ENCODE results near the gene TUBB4B. TPM values are rescaled to one million over a fixed set of nuclear protein-coding genes. Genes with fewer than 3 reads are reported as not detected.

The TUBB4B gene
- total RNA-seq, 2 experiments from 2014 or later = 417 to 443 TPM

DNA sequence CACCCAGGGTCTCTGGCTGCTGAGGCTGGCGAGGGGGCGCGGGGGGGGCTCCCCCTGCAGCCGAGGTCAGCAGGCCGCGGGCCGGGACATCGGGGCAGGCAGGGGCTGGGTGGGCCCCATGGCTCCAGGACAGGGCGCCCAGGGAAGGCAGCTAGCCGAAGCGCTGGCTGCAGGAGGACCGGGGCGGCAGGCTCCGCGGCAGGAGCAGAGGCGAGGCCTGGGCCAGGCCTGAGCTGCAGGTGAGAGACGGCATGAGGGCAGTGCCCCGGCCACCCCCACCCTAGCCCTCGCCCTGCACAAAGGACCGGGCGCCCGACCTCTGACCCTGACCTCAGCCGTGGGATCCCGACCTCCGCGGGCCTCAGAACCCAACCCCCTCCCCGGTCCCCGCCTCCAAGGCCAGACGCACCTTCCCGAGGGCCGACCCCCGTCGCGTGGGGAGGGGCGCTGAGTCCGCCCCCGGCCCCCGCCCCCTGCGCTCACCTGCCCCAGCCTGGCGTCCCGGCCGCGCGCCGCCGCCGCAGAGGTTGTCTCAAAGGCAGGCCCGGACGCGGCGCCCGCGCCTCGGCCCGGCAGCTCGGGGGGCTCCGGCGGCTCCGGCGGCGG is 19.5 kb upstream of the TUBB4B start:
- CTCF ChIA-PET (ENCODE audit: unreplicated experiment) = no interaction called here
- no peak overlapping the region for H2AFZ ChIP-seq (ENCODE audit: low read length)
- BruUV-seq (replicated peaks) = no TSS peak

DNA sequence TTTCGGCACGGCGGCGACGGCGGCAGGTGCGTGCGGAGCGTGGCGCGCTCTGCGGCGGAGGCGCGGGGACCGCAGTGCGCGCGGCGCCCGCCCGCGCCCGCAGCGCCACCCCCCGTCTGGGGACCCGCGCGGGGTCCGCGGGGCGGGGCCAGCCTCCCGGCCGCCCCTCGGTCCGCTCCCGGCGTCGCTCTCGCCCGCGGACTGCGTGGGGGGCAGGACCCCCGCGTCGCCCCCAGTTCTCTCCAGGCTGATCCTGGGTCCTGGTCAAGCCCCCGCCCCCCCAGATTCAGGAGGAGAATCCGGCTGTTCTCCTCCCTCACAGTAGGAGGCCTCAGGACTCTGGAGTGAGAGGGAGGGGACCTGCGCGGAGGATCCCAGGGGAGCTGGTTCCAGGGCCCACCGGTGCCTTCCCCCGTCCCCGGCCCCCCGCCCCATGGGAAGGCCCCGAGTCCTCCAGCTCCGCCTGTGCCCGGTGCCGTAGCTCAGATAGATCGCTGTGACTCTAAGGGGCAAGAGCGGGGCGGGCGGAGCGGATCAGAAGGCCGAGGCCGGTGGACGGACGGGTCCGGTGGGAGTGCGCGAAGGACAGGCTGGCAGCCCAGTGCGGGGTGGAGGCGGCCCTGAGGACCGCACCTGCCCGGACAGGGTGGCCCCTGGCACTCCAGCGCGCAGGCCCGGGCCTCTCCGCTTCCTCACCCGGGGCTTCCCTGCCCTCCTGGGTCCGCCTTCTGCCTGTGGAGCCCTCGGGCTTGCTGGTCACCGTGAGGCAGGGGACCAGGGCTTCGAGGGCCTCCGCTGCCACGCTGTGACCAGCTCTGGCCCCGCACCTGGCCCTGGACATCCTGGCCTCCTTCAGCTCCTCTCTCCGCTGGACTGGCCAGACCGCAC is 18.7 kb upstream of the TUBB4B start, which contains the start of gene RNF208:
Gene RNF208, minus strand, starts transcription at position 51 of the 888 bp plus-strand sequence. CDS start 1,028 bp downstream, outside the sequence.
- Histone ChIP-seq H3K36me3 (ENCODE audit: insufficient read depth, low read length) (peaks cover 16% of the 10 kb centered on the region; the same call in 1 of the 2 replicates), H3K4me1 (ENCODE audit: insufficient read depth, low read length, poor library complexity, severe bottlenecking) (peaks cover 25% of the 10 kb centered on the region), H3K27ac (ENCODE audit: low read depth, low read length, poor library complexity, severe bottlenecking) (peak within 1 kb of the TSS; percentile 27), H4K20me1 (ENCODE audit: insufficient read depth, low read length) (no peaks in the 10 kb centered on the region), H3K4me2 (ENCODE audit: low read length) (peak within 1 kb of the TSS; percentile 98), H3K79me2 (ENCODE audit: insufficient read depth, low read depth, low read length) (no peaks in the 10 kb centered on the region), H3K9me3 (ENCODE audit: low read length) (no peaks in the 10 kb centered on the region), H3K4me3 (ENCODE audit: low read depth, low read length, poor library complexity, severe bottlenecking) (peak within 1 kb of the TSS; percentile 91), H2AFZ (ENCODE audit: low read length) (no peak within 1 kb of the TSS), H3K9me2 (ENCODE audit: insufficient read depth, low read length) (no peaks in the 10 kb centered on the region)
- BruUV-seq (replicated peaks) = no TSS peak
- ChIA-PET CTCF (ENCODE audit: unreplicated experiment) (no interaction called here), POLR2A (interaction anchor here (0.6 to 1.6 kb wide), 6 partner anchors 15 to 287 kb away, joined by 3 to 5 read pairs (median 4); partner anchors contain the start of gene TUBB4B)
- DNase-seq (ENCODE audit: low spot score) = no peak
- TF ChIP-seq, protein P1, sequence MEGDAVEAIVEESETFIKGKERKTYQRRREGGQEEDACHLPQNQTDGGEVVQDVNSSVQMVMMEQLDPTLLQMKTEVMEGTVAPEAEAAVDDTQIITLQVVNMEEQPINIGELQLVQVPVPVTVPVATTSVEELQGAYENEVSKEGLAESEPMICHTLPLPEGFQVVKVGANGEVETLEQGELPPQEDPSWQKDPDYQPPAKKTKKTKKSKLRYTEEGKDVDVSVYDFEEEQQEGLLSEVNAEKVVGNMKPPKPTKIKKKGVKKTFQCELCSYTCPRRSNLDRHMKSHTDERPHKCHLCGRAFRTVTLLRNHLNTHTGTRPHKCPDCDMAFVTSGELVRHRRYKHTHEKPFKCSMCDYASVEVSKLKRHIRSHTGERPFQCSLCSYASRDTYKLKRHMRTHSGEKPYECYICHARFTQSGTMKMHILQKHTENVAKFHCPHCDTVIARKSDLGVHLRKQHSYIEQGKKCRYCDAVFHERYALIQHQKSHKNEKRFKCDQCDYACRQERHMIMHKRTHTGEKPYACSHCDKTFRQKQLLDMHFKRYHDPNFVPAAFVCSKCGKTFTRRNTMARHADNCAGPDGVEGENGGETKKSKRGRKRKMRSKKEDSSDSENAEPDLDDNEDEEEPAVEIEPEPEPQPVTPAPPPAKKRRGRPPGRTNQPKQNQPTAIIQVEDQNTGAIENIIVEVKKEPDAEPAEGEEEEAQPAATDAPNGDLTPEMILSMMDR (conservative IDR thresholded peaks at IDR 0.05; ENCODE audit: low read length) = no peak
- no peak for TF ChIP-seq EZH2phosphoT487 (IDR thresholded peaks at IDR 0.05; ENCODE audit: borderline replicate concordance, low read depth, low read length)
- intact Hi-C loops (cut with micrococcal nuclease; ENCODE audit: unreplicated experiment) = loop anchor here (1.0 to 2.0 kb wide), 5 partner anchors 22 to 176 kb away; partner anchors contain the start of genes ANAPC2, NPDC1, SSNA1 and TPRN

More for the DNA sequence above, 19.5 kb upstream of the TUBB4B start:
- peak overlapping the region; percentile 55 for H3K4me2 ChIP-seq (ENCODE audit: low read length)
- H4K20me1 ChIP-seq (ENCODE audit: insufficient read depth, low read length) = no peaks in the 10 kb centered on the region
- H3K79me2 ChIP-seq (ENCODE audit: insufficient read depth, low read depth, low read length) = no peaks in the 10 kb centered on the region
- TF ChIP-seq, protein P1 (conservative IDR thresholded peaks at IDR 0.05; ENCODE audit: low read length) = no peak
- TF ChIP-seq EZH2phosphoT487 (IDR thresholded peaks at IDR 0.05; ENCODE audit: borderline replicate concordance, low read depth, low read length) = no peak
- H3K27ac ChIP-seq (ENCODE audit: low read depth, low read length, poor library complexity, severe bottlenecking) = no peak overlapping the region
- H3K36me3 ChIP-seq (ENCODE audit: insufficient read depth, low read length) = peaks cover 21% of the 10 kb centered on the region; the same call in 1 of the 2 replicates
- H3K9me3 ChIP-seq (ENCODE audit: low read length) = no peaks in the 10 kb centered on the region
- POLR2A ChIA-PET = no interaction called here
- H3K4me1 ChIP-seq (ENCODE audit: insufficient read depth, low read length, poor library complexity, severe bottlenecking) = peaks cover 23% of the 10 kb centered on the region
- DNase-seq (ENCODE audit: low spot score) = no peak
- no peaks in the 10 kb centered on the region for H3K9me2 ChIP-seq (ENCODE audit: insufficient read depth, low read length)
- intact Hi-C loops (cut with micrococcal nuclease; ENCODE audit: unreplicated experiment) = loop anchor here (2.0 kb wide), 2 partner anchors 21 to 33 kb away; partner anchors contain the start of genes ANAPC2, SSNA1 and TPRN
- H3K4me3 ChIP-seq (ENCODE audit: low read depth, low read length, poor library complexity, severe bottlenecking) = peak overlapping the region; percentile 30

Measured in OCI-LY7 (cell line).